HG03460 (cell line): ENCODE results near the gene ZNF593.

Experiments
- ATAC-seq: cut with Tn5 transposase; IDR thresholded peaks from one replicate; pipeline ENCODE4 v1.9.1; 2021; ENCODE audit not compliant: unreplicated experiment

Gene ZNF593

GRCh38 chr1:26145960-26146294, 23.8 kb upstream of the ZNF593 start:
- ATAC-seq: no peak

DNA sequence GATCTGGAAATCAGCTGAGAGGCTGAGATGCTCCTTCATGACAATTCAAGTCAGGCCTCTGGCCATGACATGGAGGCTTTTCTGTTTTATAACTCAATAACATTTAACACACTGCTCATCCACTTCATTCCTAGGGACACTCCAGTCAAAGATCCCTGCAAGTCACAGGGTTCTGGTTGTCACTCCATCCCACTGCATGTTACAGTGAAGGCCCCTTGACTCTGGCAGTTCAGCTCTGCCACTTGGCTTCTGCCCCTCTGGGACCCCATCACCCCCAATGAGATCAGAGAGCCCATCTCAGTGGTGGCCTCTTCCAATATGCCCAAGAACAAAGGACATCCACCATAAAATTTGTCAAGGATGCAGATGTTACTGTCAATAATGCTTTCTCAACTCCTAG, 20.8 kb upstream of the ZNF593 start:
- no peak for ATAC-seq

DNA sequence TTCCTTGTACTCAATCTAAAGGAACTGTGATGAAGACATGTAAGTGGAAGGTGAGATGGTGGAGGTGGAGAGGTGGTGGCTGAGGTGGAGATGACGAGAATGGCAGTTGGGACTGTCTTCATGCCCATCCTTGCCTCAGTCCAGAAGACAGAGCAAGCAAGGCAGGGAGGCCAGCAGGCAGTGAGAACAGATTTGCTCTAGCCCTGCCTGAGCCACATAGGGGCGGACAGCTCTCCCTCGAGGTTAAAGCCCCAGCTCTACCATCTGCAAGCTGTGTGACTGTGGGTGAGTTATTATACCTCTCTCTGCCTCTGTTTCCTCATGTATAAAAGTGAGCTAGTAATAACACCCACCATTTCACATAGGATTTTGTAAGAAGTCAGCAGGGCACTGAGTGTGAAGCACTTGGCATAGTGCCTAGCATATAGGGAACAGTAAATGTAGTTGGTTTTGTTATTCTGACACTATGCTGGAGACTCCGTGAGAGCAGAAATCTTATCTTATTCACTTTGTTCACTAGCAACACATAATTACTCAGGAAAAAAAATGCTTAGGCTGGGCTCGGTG, 15.7 kb upstream of the ZNF593 start:
- no peak for ATAC-seq

GRCh38 chr1:26154750-26155149, 15.0 kb upstream of the ZNF593 start:
- ATAC-seq: no peak

DNA sequence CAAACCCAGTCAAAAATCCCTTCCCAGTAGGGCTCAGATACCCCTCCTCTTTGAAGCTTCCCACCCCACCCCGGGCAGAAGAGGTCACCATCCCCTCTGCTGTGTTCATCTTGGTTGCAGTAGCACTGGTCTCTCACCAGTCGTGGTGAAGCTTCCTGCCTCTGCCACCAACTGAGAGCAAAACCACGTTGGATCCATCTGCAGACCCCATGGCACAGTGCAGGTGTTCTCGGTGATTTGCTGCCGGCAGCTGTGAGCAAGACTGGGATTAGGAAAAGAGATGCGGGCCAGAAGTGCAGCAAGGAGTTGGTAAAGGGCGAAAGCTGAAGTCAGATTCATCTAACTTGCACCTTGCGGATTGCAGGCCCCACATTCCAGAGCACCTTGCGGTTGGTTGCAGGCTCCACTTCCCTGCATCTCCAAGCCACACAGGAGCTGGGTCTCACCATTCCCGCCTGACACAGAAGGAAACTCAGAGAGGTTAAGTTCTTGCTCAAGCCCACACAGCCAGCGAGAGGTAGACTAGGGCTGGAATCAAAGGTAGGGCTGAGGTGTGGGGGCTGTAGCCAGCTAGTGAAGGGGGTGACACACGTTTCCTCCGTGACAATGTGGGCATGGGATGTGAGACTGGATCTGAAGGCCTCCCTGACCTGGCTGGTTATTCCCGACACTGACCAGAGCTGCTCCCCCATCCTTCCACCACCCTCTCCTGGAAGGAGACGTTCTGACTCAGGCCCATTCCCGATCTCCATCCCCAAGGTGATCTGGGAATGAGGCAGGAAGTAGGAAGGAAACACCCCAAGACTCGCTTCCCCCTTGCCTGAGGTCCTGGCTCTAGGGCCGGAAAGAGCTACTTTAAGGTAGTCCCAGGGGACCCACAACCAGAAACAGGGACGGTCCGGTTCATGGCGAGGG, 14.1 kb upstream of the ZNF593 start:
- ATAC-seq: no peak

GRCh38 chr1:26156285-26157038, 13.2 kb upstream of the ZNF593 start:
- ATAC-seq: no peak

- ATAC-seq: no peak
Observed at GRCh38 chr1:26158271-26158907, 11.3 kb upstream of the ZNF593 start.

- ATAC-seq: no peak
Observed at GRCh38 chr1:26158908-26159742, 10.6 kb upstream of the ZNF593 start, which contains the start of gene FAM110D. Gene FAM110D, plus strand, starts transcription at chr1:26159079. Its CDS starts 2,213 bp downstream, at chr1:26161292.

DNA sequence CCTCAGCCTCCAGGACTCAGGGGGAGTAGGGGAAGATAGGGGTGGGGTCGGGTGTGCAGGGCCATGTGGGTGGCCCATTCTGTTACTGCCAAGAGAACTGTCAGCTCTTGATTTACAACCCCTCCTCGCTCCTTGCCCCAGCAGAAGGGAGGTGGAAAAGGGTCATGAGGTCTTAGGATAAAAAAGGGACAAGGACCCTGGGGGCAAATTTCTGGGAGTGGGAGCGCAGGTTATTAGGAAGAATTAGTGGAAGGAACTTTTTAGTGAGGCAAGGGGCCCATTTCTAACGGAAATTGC, 10.0 kb upstream of the ZNF593 start:
- ATAC-seq: no peak

DNA sequence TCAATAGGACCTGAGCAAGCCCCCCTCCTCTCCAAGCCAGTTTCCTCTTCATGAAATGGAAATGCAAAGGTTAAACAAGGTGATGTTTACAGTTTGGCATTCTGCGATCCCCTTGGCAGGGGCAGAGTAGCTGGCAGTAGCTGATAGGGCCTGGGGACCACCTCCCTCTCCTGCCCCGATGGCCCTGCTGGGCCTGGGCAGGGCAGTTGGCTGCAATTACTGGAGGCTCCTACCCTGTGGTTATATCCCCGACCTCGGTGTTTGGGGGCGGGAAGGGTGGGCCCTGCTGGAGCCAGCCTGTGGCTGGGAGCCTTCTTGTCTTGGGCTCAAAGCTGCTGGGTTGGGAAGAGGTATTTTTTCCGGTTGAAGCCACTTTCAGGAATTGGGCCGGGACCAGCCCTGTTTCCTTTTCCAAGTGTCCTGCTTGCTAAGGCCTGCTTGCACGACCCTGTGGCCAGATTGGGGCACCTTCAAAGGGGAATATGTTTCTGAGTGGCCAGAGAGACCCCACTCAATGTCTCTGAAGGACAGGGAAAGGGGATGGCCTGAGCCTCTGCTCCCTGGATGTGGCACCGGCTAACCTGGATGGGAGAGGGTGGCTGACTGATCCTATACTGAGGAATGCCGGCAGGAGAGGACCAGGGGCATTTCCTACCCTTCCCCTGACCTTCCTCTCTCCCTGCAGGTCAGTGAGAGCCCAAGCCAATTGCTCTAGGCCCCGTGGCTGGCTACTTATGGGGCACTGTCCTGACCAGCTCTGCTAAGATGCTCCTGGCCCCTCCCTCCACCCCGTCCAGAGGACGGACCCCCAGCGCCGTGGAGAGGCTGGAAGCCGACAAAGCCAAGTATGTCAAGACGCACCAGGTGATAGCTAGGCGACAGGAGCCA, 8.9 kb upstream of the ZNF593 start:
- no peak for ATAC-seq

DNA sequence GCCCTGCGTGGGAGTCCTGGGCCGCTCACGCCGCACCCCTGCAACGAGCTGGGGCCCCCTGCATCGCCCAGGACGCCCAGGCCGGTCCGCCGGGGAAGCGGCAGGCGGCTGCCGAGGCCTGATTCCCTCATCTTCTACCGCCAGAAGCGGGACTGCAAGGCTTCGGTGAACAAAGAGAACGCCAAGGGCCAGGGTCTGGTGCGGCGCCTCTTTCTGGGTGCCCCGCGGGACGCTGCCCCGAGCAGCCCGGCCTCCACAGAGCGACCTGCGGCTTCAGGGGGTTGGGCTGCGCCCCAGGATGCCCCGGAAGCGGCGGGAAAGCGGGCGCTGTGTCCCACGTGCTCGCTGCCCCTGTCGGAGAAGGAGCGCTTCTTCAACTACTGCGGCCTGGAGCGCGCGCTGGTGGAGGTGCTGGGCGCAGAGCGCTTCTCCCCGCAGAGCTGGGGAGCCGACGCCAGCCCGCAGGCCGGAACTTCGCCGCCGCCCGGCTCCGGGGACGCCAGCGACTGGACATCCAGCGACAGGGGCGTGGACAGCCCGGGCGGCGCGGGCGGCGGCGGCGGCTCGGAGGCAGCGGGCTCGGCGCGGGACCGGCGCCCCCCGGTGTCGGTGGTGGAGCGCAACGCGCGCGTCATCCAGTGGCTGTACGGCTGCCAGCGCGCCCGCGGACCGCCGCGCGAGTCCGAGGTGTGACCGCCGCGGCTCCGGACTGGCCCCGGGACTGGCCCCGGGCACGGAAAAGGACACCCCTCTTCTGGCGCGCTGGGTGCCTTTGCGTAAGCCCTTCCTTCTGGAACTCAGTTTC, 8.1 kb upstream of the ZNF593 start:
- ATAC-seq: no peak

DNA sequence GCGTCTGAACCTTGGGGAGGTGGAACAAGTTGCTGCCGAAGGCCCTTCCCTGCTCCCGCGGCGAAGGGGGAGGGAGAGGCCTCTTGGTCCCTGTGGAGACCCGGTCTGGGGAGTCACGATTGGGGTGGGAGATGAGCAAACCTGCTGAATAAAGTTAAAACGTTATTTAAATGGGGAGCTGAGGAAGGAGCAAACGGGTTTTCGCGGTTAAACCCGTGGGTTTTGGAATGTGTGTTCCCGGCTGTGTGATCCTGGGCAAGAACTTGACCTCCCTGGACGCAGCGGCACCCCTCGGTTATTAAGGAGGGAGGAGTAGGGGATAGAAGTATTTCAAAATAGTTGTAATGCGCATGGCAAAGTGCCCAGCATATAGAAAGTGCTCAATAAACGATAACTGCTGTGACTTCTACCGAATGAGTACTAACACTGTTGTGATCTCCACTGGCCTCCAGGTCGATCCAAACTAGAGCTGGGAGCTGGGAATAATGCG, 7.4 kb upstream of the ZNF593 start:
- ATAC-seq: no peak

GRCh38 chr1:26163684-26164035, 6.0 kb upstream of the ZNF593 start:
- ATAC-seq: no peak

GRCh38 chr1:26164036-26164860, 5.5 kb upstream of the ZNF593 start:
- ATAC-seq: no peak

GRCh38 chr1:26164861-26165842, 4.6 kb upstream of the ZNF593 start:
- ATAC-seq: no peak

- no peak for ATAC-seq
Observed at GRCh38 chr1:26166719-26167281, 2.9 kb upstream of the ZNF593 start.
